K562 (cell line): ENCODE results near the gene MYO1D. TPM values are rescaled to one million over a fixed set of nuclear protein-coding genes. Genes with fewer than 3 reads are reported as not detected.

ENCODE experiments used
- BRD9 ChIP-seq: fragments of 450-650 bp; IDR thresholded peaks from 2 replicates; pipeline ENCODE4 v1.6.1; 2018; ENCODE audit warnings: low read depth; ENCODE audit not compliant: partially characterized antibody
- MGA ChIP-seq: fragments of 450-650 bp; IDR thresholded peaks from 2 replicates; pipeline ENCODE4 v1.6.1; 2016; ENCODE audit warnings: mild to moderate bottlenecking, moderate library complexity
- RBM25 ChIP-seq: fragments of 200-400 bp; formaldehyde crosslinking; IDR thresholded peaks from 2 replicates; pipeline ENCODE4 v1.6.1; 2018; ENCODE audit warnings: low read length, low read depth, moderate library complexity; ENCODE audit not compliant: severe bottlenecking
- RUNX1 ChIP-seq: sonication (generic); IDR thresholded peaks from 2 replicates; pipeline ENCODE4 v1.6.1; 2016; ENCODE audit warnings: antibody characterized with exemption, low read depth
- ZBTB17 ChIP-seq: fragments of 450-650 bp; formaldehyde crosslinking; IDR thresholded peaks from 2 replicates; pipeline ENCODE4 v1.4.0; 2020; ENCODE audit warnings: mild to moderate bottlenecking
- ZNF146 ChIP-seq: IDR thresholded peaks from one replicate; pipeline ENCODE4 v1.6.1; 2018; ENCODE audit warnings: missing compliant biosample characterization; ENCODE audit not compliant: unreplicated experiment
- ZNF253 ChIP-seq: fragments of 250-450 bp; sonication (Bioruptor Pico); conservative IDR thresholded peaks from 2 replicates; pipeline ENCODE4 v1.6.1; 2021; ENCODE audit warnings: mild to moderate bottlenecking
- ZNF79 ChIP-seq: fragments of 250-450 bp; sonication (Bioruptor Pico); IDR thresholded peaks from 2 replicates; pipeline ENCODE4 v1.4.0; 2020; ENCODE audit warnings: low read depth, mild to moderate bottlenecking, moderate library complexity
- polyA plus RNA-seq, 8 experiments: library from polyadenylated mRNA; depleted of rRNA in 4 of 8; stranded (reverse) in 5 of 8; unstranded in 3 of 8; fragments of >200 nt; fragmentation: Nextera tagmentation in 2 of 8; fragmentation: Illumina TruSeq in 1 of 8; extraction: Ambion mirVana in 2 of 8; extraction: Trizol in 1 of 8; gene quantifications; 2 replicates each; pipeline versions ENCODE4 v1.2.1 to v1.2.3, GENCODE V29; 2011 to 2014; ENCODE audit warnings: inconsistent platforms in 1 of 8, missing spikeins in 1 of 8
- total RNA-seq, 7 experiments: library from RNA; depleted of rRNA in 6 of 7; stranded (reverse); fragments of >200 nt in 6 of 7; fragmentation: Illumina TruSeq in 2 of 7; extraction: Trizol in 2 of 7; gene quantifications; 2 replicates each; pipeline versions ENCODE4 v1.2.1 to v1.2.3, GENCODE V29; 2011 to 2021; ENCODE audit warnings: low replicate concordance in 1 of 7
- TF ChIP-seq, protein P1 (sequence below): fragments of 200-400 bp; formaldehyde crosslinking; IDR thresholded peaks from 2 replicates; pipeline ENCODE4 v1.6.1; 2017; ENCODE audit warnings: mild to moderate bottlenecking, low read depth, low read length, moderate library complexity
- TF ChIP-seq, protein P2 (sequence below): fragments of 450-650 bp; conservative IDR thresholded peaks from 2 replicates; pipeline ENCODE4 v1.6.1; 2016; ENCODE audit warnings: missing genetic modification characterization, low read depth, mild to moderate bottlenecking, missing compliant biosample characterization, moderate library complexity

Gene MYO1D
- total and polyA plus RNA-seq, 9 of the 15 experiments (the other 6 are each of a cell fraction or from before 2014, with no cell fraction given) = 2.1 to 71.2 (median 45.4) TPM

DNA sequence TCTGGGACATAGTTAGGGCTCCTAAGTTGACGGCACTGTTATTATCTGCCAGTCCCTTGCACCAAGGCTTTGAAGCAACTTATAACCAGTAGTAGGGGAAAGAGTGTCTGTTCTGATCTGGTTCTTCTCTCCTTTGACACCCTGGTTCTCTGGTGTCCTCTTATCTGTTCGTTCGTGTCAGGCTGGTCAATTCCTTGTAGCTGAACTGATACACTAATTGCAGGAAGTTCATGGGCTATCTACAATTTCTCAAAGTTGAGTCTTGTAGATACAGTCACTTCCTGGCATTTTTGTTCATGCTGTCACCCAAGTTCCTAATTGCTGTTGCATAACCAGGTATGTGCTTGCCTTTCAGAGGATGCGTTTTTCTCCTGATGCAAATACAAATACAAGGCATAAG lies 17.3 kb upstream of the MYO1D start (continued):
- TF ChIP-seq MGA (no peak), RBM25 (no peak), ZNF253 (CRISPR knock-in tag) (no peak), ZNF79 (CRISPR knock-in tag) (no peak), ZNF146 (CRISPR knock-in tag) (no peak), RUNX1 (no peak), ZBTB17 (no peak), BRD9 (peak; percentile 73)
- TF ChIP-seq, protein P1, sequence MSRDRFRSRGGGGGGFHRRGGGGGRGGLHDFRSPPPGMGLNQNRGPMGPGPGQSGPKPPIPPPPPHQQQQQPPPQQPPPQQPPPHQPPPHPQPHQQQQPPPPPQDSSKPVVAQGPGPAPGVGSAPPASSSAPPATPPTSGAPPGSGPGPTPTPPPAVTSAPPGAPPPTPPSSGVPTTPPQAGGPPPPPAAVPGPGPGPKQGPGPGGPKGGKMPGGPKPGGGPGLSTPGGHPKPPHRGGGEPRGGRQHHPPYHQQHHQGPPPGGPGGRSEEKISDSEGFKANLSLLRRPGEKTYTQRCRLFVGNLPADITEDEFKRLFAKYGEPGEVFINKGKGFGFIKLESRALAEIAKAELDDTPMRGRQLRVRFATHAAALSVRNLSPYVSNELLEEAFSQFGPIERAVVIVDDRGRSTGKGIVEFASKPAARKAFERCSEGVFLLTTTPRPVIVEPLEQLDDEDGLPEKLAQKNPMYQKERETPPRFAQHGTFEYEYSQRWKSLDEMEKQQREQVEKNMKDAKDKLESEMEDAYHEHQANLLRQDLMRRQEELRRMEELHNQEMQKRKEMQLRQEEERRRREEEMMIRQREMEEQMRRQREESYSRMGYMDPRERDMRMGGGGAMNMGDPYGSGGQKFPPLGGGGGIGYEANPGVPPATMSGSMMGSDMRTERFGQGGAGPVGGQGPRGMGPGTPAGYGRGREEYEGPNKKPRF = no peak
- TF ChIP-seq, protein P2, sequence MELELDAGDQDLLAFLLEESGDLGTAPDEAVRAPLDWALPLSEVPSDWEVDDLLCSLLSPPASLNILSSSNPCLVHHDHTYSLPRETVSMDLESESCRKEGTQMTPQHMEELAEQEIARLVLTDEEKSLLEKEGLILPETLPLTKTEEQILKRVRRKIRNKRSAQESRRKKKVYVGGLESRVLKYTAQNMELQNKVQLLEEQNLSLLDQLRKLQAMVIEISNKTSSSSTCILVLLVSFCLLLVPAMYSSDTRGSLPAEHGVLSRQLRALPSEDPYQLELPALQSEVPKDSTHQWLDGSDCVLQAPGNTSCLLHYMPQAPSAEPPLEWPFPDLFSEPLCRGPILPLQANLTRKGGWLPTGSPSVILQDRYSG (tag) = no peak
